CD14-positive monocyte (primary cell): ENCODE data around the gene MEOX1. TPM values are rescaled to one million over a fixed set of nuclear protein-coding genes. Genes with fewer than 3 reads are reported as not detected.
A peak's percentile ranks its signal among the peaks of the same experiment; 100 is the strongest.

Source experiments
- DNase-seq, 3 donors: peaks; one replicate each; pipeline ENCODE4 v3.0.0-alpha.2; 2011 to 2022
- H2AFZ ChIP-seq: 2 replicates; pipeline ENCODE4 v1.6.0; 2012; ENCODE audit warnings: mild to moderate bottlenecking, low read depth, low read length, inconsistent platforms; ENCODE audit not compliant: insufficient read depth, poor library complexity, severe bottlenecking
- H3K27ac ChIP-seq, 2 donors: 1 replicate in 1 of 2; 2 replicates in 1 of 2; pipeline ENCODE4 v1.5.1; 2012 to 2013; ENCODE audit warnings: low read length in 2 of 2, control low read depth in 1 of 2, inconsistent platforms in 1 of 2, low read depth in 1 of 2, mild to moderate bottlenecking in 1 of 2
- H3K27me3 ChIP-seq, 2 donors: one replicate each; pipeline versions ENCODE4 v1.6.0 to v1.6.1; 2011 to 2013; ENCODE audit warnings: low read length in 2 of 2; ENCODE audit not compliant: control insufficient read depth in 2 of 2, insufficient read depth in 2 of 2
- H3K36me3 ChIP-seq, 2 donors: replicated peaks in 1 of 2; 1 replicate in 1 of 2; 2 replicates in 1 of 2; pipeline versions ENCODE4 v1.5.1 to v1.6.1; 2012 to 2013; ENCODE audit warnings: low read length in 2 of 2, control low read depth in 1 of 2, inconsistent platforms in 1 of 2, mild to moderate bottlenecking in 1 of 2; ENCODE audit not compliant: insufficient read depth in 2 of 2, control insufficient read depth in 1 of 2
- H3K4me1 ChIP-seq, 2 donors: 1 replicate in 1 of 2; 2 replicates in 1 of 2; pipeline versions ENCODE4 v1.5.1 to v1.6.1; 2012 to 2013; ENCODE audit warnings: low read length in 2 of 2, control low read depth in 1 of 2, inconsistent platforms in 1 of 2, mild to moderate bottlenecking in 1 of 2, moderate library complexity in 1 of 2; ENCODE audit not compliant: insufficient read depth in 2 of 2, control insufficient read depth in 1 of 2
- H3K4me2 ChIP-seq: replicated peaks from 2 replicates; pipeline ENCODE3; 2012; ENCODE audit warnings: low read length, moderate library complexity, mild to moderate bottlenecking; ENCODE audit not compliant: poor library complexity, severe bottlenecking; ENCODE audit errors: extremely low read depth
- H3K4me3 ChIP-seq, 3 experiments: fragments of 200-600 bp in 1 of 3; sonication (generic) in 1 of 3; replicated peaks in 1 of 3; 1 replicate in 2 of 3; 2 replicates in 1 of 3; pipeline ENCODE4 v1.5.1; 2011 to 2013; ENCODE audit warnings: low read length in 3 of 3, mild to moderate bottlenecking in 3 of 3, control low read depth in 2 of 3, low read depth in 2 of 3, inconsistent platforms in 1 of 3, moderate library complexity in 1 of 3
- H3K79me2 ChIP-seq: 2 replicates; pipeline ENCODE4 v1.6.0; 2012; ENCODE audit warnings: mild to moderate bottlenecking, control low read depth, inconsistent platforms, low read length, moderate library complexity; ENCODE audit not compliant: insufficient read depth
- H3K9ac ChIP-seq: 2 replicates; pipeline ENCODE4 v1.6.0; 2017; ENCODE audit warnings: low read length, mild to moderate bottlenecking; ENCODE audit not compliant: insufficient read depth, poor library complexity, severe bottlenecking
- H3K9me3 ChIP-seq, 2 donors: replicated peaks in 1 of 2; 1 replicate in 1 of 2; 2 replicates in 1 of 2; pipeline versions ENCODE4 v1.5.1 to v1.6.1; 2012 to 2013; ENCODE audit warnings: low read length in 2 of 2, control low read depth in 1 of 2; ENCODE audit not compliant: control insufficient read depth in 1 of 2, insufficient read depth in 1 of 2
- H4K20me1 ChIP-seq: 2 replicates; pipeline ENCODE4 v1.6.0; 2012; ENCODE audit warnings: mild to moderate bottlenecking, low read length, control low read depth, moderate library complexity; ENCODE audit not compliant: insufficient read depth
- H3K27ac Mint-ChIP-seq, 7 donors: one replicate each; pipeline ENCODE4 v1.8.0; 2020; ENCODE audit warnings: mild to moderate bottlenecking in 7 of 7, mixed read lengths in 7 of 7, moderate library complexity in 6 of 7, inconsistent platforms in 2 of 7
- H3K27me3 Mint-ChIP-seq, 3 donors: one replicate each; pipeline ENCODE4 v1.8.0; 2021 to 2022; ENCODE audit warnings: low read depth in 3 of 3, mild to moderate bottlenecking in 3 of 3, mixed read lengths in 3 of 3, moderate library complexity in 3 of 3, inconsistent platforms in 1 of 3
- H3K36me3 Mint-ChIP-seq, 2 donors: one replicate each; pipeline ENCODE4 v1.8.0; 2020; ENCODE audit warnings: mixed read lengths in 2 of 2, inconsistent platforms in 1 of 2, mild to moderate bottlenecking in 1 of 2
- H3K4me1 Mint-ChIP-seq: one replicate; pipeline ENCODE4 v1.8.0; 2020; ENCODE audit warnings: mild to moderate bottlenecking, mixed read lengths
- H3K4me3 Mint-ChIP-seq, 2 donors: one replicate each; pipeline ENCODE4 v1.8.0; 2020; ENCODE audit warnings: mild to moderate bottlenecking in 2 of 2, mixed read lengths in 2 of 2, moderate library complexity in 1 of 2
- H3K9me3 Mint-ChIP-seq, 7 donors: one replicate each; pipeline ENCODE4 v1.8.0; 2020 to 2022; ENCODE audit warnings: mixed read lengths in 7 of 7, mild to moderate bottlenecking in 6 of 7, moderate library complexity in 6 of 7, inconsistent platforms in 2 of 7
- WGBS: methylation state at CpG from one replicate; pipeline ENCODE4 v1.1.5; 2013; ENCODE audit warnings: missing lambda C conversion rate; ENCODE audit not compliant: insufficient coverage; 5-methylcytosine and 5-hydroxymethylcytosine counted together
- intact Hi-C, 2 donors: fragments of 100-400 bp; cut with micrococcal nuclease; formaldehyde crosslinking; loops; one replicate each; pipeline versions ENCODE4 v1.15.0 to v1.15.1; 2023
- polyA plus RNA-seq, 3 donors: library from polyadenylated mRNA; depleted of rRNA in 1 of 3; unstranded in 2 of 3; stranded (reverse) in 1 of 3; fragments of 300-500 nt in 2 of 3; fragments of >200 nt in 1 of 3; fragmentation: Illumina TruSeq in 2 of 3; gene quantifications; 1 replicate in 2 of 3; 2 replicates in 1 of 3; pipeline ENCODE4 v1.2.3, GENCODE V29; 2012 to 2021
- TF ChIP-seq, protein P1 (sequence below): fragments of 200-600 bp; IDR thresholded peaks from one replicate; pipeline ENCODE4 v1.8.0; 2022; ENCODE audit warnings: antibody characterized with exemption, mild to moderate bottlenecking

MEOX1 gene
- polyA plus RNA-seq, 3 donors, result 0.06 TPM; not detected in 2

DNA sequence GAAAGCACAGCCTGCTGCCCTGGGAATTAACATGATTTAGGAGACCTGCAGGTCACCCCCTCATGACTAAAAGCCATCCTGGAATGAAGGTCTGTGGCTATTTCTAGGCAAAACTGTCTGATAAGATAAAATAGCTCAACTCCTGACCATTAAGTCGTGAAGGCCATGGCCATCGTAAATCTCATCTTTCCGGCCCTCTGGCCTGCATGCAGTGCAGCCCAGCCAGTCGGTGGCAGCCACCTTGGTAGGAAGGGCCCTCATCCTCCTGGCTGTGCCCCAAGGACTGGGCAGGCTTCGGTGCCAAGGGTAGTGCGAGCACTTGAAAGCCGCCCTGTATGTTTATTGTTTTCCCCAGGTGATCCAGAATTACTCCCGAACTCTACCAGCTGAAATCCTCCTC lies 18.2 kb upstream of the MEOX1 start:
- H4K20me1 ChIP-seq, result no peaks in the 10 kb centered on the region
- no peaks in the 10 kb centered on the region for H3K79me2 ChIP-seq
- TF ChIP-seq, protein P1, sequence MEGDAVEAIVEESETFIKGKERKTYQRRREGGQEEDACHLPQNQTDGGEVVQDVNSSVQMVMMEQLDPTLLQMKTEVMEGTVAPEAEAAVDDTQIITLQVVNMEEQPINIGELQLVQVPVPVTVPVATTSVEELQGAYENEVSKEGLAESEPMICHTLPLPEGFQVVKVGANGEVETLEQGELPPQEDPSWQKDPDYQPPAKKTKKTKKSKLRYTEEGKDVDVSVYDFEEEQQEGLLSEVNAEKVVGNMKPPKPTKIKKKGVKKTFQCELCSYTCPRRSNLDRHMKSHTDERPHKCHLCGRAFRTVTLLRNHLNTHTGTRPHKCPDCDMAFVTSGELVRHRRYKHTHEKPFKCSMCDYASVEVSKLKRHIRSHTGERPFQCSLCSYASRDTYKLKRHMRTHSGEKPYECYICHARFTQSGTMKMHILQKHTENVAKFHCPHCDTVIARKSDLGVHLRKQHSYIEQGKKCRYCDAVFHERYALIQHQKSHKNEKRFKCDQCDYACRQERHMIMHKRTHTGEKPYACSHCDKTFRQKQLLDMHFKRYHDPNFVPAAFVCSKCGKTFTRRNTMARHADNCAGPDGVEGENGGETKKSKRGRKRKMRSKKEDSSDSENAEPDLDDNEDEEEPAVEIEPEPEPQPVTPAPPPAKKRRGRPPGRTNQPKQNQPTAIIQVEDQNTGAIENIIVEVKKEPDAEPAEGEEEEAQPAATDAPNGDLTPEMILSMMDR, result no peak
- Mint-ChIP-seq H3K27ac (no peak overlapping the region), H3K27me3 (peaks cover 13 to 15% (median 15%) of the 10 kb centered on the region in 3 donors), H3K36me3 (no peaks in the 10 kb centered on the region), H3K4me3 (no peak overlapping the region), H3K4me1 (peaks cover 24% of the 10 kb centered on the region), H3K9me3 (no peaks in the 10 kb centered on the region)
- intact Hi-C loops, result no loop called here
- H3K36me3 ChIP-seq, result no peaks in the 10 kb centered on the region
- no peak overlapping the region for H3K4me3 ChIP-seq
- no peak overlapping the region for H3K9ac ChIP-seq
- H2AFZ ChIP-seq, result peak overlapping the region; percentile 29
- DNase-seq, result no peak
- no peak overlapping the region for H3K27ac ChIP-seq
- H3K4me1 ChIP-seq, result peaks cover 9 to 19% of the 10 kb centered on the region in 2 donors
- H3K27me3 ChIP-seq, result no peaks in the 10 kb centered on the region
- 95% methylated on average over 8 of the region's 8 CpGs for WGBS
- no peak overlapping the region for H3K4me2 ChIP-seq
- H3K9me3 ChIP-seq, result no peaks in the 10 kb centered on the region

DNA sequence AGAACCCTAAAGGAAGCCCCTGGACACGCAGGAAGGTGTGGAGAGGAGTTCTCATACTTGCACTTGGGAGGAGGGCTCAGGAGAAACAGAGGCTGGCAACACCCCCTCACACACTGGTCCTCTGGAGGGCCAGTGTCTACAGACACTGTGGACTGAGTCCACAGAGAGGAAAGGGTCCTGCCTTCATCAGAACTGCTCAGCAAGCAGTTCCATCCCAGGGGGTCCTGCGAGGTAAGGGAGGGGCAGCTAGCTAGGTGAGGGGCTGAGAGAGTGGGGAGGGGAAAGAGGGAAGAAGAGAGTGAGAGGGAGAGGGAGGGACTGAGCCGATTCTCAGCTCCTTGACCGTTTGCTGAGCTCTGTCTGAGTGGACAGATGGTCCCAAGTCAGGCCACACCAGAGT lies 17.7 kb upstream of the MEOX1 start:
- H3K4me1 Mint-ChIP-seq, result peaks cover 24% of the 10 kb centered on the region
- no peaks in the 10 kb centered on the region for H4K20me1 ChIP-seq
- no peaks in the 10 kb centered on the region for H3K27me3 ChIP-seq
- 75% methylated on average over 1 of the region's 4 CpGs for WGBS
- H3K36me3 ChIP-seq, result no peaks in the 10 kb centered on the region
- no peak overlapping the region for H3K9ac ChIP-seq
- H3K27ac Mint-ChIP-seq, result peak overlapping the region in 1 of 7 donors; percentile 33
- intact Hi-C loops, result no loop called here
- no peak overlapping the region for H3K4me3 ChIP-seq
- H3K9me3 ChIP-seq, result no peaks in the 10 kb centered on the region
- TF ChIP-seq, protein P1, result no peak
- no peak overlapping the region for H3K27ac ChIP-seq
- H3K4me2 ChIP-seq, result no peak overlapping the region
- no peak overlapping the region for H2AFZ ChIP-seq
- no peaks in the 10 kb centered on the region for H3K36me3 Mint-ChIP-seq
- H3K27me3 Mint-ChIP-seq, result peaks cover 13 to 15% (median 15%) of the 10 kb centered on the region in 3 donors
- no peak overlapping the region for H3K4me3 Mint-ChIP-seq
- no peak for DNase-seq
- no peaks in the 10 kb centered on the region for H3K9me3 Mint-ChIP-seq
- H3K4me1 ChIP-seq, result peaks cover 9 to 19% of the 10 kb centered on the region in 2 donors
- H3K79me2 ChIP-seq, result no peaks in the 10 kb centered on the region
